Heart left ventricle (tissue), 13 donors: ENCODE measurements around the gene STEAP3.

Experiments used
- CTCF ChIP-seq, 12 donors: fragments of 200-600 bp; sonication (generic) in 4 of 12; IDR thresholded peaks; one replicate each; pipeline versions ENCODE4 v1.5.0 to v1.8.0; 2018 to 2022; ENCODE audit warnings: antibody characterized with exemption in 12 of 12, mild to moderate bottlenecking in 5 of 12
- POLR2A ChIP-seq, 2 donors: fragments of 450-650 bp; IDR thresholded peaks; one replicate each; pipeline ENCODE4 v1.6.1; 2017; ENCODE audit warnings: antibody characterized with exemption in 2 of 2, mild to moderate bottlenecking in 2 of 2, moderate library complexity in 2 of 2
- donor health status: ischemic (EF 13 %, LVEDD 7.1; RV severe dilation, severe dysfunction).
- donor health status: DM: no; HTN: yes; CAD: no.
- donor health status: DM: no; HTN: no; CAD: no.
- donor health status: ischemic (EF 25% LVEDD 6.9; RV normal size, moderate dysfunction).
- donor health status: ischemic (EF 25% LVEDD 5.7; RV mildly dilated, moderate dysfunction).
- donor health status: ischemic (EF 35%, LVEDD 5.7; RV mildly dilated, moderate dysfunction).
- donor health status: nonischemic (EF 11% LVEDD 7.7; RV severe dilation, severe dysfunction).
- donor health status: DM: yes; HTN: yes; CAD: no.
- donor health status: PGD.
- donor health status: ischemic (EF 29% LVEDD 5.4; RV normal size, mild dysfunction).
- donor health status: nonischemic (EF 23%, LVEDD 6.1; RV moderate dilation, normal function).

- TF ChIP-seq CTCF (IDR thresholded peaks at IDR 0.05) (no peak), POLR2A (IDR thresholded peaks at IDR 0.05) (no peak)
Measured at GRCh38 chr2:119225105-119225865, 1.7 kb downstream of the STEAP3 start.
